Measurements from ENCODE around the gene BCAP31. TPM values are rescaled to one million over a fixed set of nuclear protein-coding genes. Genes with fewer than 3 reads are reported as not detected.

Gene BCAP31
- total and polyA plus RNA-seq, 2 donors (not counting 1 experiment from before 2014, with no cell fraction given): 59.5 to 117 TPM

DNA sequence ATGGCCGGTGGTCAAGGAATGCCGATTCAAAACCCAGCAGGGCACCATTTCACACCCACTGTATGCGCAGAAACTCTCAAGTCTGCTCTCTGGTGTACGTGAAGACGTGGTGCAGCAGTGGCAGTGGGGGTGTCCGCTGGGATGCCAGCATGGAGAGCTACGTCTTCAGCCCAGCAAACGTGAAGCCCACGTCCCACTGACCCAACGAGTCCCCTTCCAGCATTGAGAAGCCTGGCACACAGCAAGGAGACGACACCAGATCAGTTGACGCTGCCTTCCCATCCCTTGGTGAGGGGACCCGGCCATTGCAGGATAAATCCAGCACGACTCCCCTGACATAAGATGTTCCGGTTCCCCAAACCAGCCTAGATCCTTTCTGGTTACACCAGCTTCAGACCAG lies 37.7 kb upstream of the BCAP31 start:
- Mint-ChIP-seq H3K27me3 (no peaks in the 10 kb centered on the region), H3K27ac (no peak overlapping the region), H3K9me3 (ENCODE audit: insufficient read depth) (no peaks in the 10 kb centered on the region), H3K4me3 (no peak overlapping the region), H3K4me1 (peaks cover 23% of the 10 kb centered on the region)
- TF ChIP-seq EZH2 (IDR thresholded peaks at IDR 0.05; ENCODE audit: borderline replicate concordance, insufficient read depth, low read depth, low read length, poor library complexity, severe bottlenecking): no peak
- TF ChIP-seq, protein P1, sequence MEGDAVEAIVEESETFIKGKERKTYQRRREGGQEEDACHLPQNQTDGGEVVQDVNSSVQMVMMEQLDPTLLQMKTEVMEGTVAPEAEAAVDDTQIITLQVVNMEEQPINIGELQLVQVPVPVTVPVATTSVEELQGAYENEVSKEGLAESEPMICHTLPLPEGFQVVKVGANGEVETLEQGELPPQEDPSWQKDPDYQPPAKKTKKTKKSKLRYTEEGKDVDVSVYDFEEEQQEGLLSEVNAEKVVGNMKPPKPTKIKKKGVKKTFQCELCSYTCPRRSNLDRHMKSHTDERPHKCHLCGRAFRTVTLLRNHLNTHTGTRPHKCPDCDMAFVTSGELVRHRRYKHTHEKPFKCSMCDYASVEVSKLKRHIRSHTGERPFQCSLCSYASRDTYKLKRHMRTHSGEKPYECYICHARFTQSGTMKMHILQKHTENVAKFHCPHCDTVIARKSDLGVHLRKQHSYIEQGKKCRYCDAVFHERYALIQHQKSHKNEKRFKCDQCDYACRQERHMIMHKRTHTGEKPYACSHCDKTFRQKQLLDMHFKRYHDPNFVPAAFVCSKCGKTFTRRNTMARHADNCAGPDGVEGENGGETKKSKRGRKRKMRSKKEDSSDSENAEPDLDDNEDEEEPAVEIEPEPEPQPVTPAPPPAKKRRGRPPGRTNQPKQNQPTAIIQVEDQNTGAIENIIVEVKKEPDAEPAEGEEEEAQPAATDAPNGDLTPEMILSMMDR (IDR thresholded peaks at IDR 0.05): no peak
- 90% methylated on average over 10 of the region's 15 CpGs for WGBS (ENCODE audit: insufficient coverage)
- Histone ChIP-seq H3K27me3 (replicated peaks in 1 of 4; ENCODE audit: control extremely low read depth in 1 of 4, control insufficient read depth in 3 of 4, insufficient read depth in 4 of 4, low read length in 3 of 4) (no peaks in the 10 kb centered on the region), H3K9me3 (ENCODE audit: control extremely low read depth in 1 of 3, control insufficient read depth in 2 of 3, insufficient read depth in 1 of 3, low read length in 2 of 3) (no peaks in the 10 kb centered on the region), H3K9ac (ENCODE audit: low read length) (no peak overlapping the region), H2AFZ (ENCODE audit: insufficient read depth, low read depth, low read length, poor library complexity, severe bottlenecking) (no peak overlapping the region), H3K4me3 (ENCODE audit: control extremely low read depth in 1 of 5, extremely low read depth in 1 of 5, insufficient read depth in 1 of 5, low read depth in 2 of 5, low read length in 4 of 5) (no peak overlapping the region), H4K20me1 (ENCODE audit: control insufficient read depth, insufficient read depth, low read length, poor library complexity, severe bottlenecking) (no peaks in the 10 kb centered on the region), H3K4me1 (ENCODE audit: control insufficient read depth in 2 of 2, insufficient read depth in 2 of 2, low read length in 2 of 2) (peaks cover 6 to 31% of the 10 kb centered on the region in 2 donors), H3K4me2 (replicated peaks; ENCODE audit: low read depth, low read length, poor library complexity, severe bottlenecking) (no peak overlapping the region), H3K27ac (ENCODE audit: low read length in 2 of 2) (no peak overlapping the region), H3K79me2 (ENCODE audit: control insufficient read depth, insufficient read depth, low read length) (no peaks in the 10 kb centered on the region), H3K36me3 (replicated peaks in 1 of 2; ENCODE audit: control extremely low read depth in 1 of 2, control insufficient read depth in 1 of 2, extremely low read depth in 1 of 2, insufficient read depth in 2 of 2, low read length in 1 of 2) (no peaks in the 10 kb centered on the region)
- DNase-seq: no peak
- CTCF ChIA-PET: interaction anchor here (0.9 to 3.9 kb wide), 2 partner anchors 25 to 186 kb away, joined by 3 to 35 read pairs; no protein-coding TSS in a partner anchor
- intact Hi-C loops (cut with micrococcal nuclease): no loop called here
- no peak for ATAC-seq (ENCODE audit: low read depth)
- POLR2A ChIA-PET: no interaction called here

DNA sequence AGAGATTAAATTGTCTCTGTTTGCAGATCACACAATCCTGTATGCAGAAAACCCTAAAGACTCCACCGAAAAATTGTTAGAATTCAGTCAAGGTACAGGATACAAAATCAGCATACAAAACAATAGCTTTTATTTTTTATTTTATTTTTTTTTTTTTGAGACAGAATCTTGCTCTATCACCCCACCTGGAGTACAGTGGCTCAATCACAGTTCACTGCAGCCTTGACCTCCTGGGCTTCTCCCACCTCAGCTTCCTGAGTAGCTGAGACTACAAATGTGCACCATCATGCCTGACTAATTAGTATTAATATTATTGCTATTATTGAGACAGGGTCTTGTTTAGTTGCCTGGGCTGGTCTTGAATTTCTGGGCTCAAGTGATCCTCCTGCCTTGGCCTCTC lies 30.9 kb upstream of the BCAP31 start:
- ChIA-PET POLR2A (no interaction called here), CTCF (interaction anchor here (0.6 to 1.6 kb wide), 6 partner anchors 11 to 1225 kb away, joined by 3 to 5 read pairs (median 4); partner anchors contain the start of gene SLC6A8)
- TF ChIP-seq, protein P1 (IDR thresholded peaks at IDR 0.05): no peak
- no peak for TF ChIP-seq EZH2 (IDR thresholded peaks at IDR 0.05; ENCODE audit: borderline replicate concordance, insufficient read depth, low read depth, low read length, poor library complexity, severe bottlenecking)
- H3K4me2 ChIP-seq (replicated peaks; ENCODE audit: low read depth, low read length, poor library complexity, severe bottlenecking): no peak overlapping the region
- no peaks in the 10 kb centered on the region for H4K20me1 ChIP-seq (ENCODE audit: control insufficient read depth, insufficient read depth, low read length, poor library complexity, severe bottlenecking)
- H3K9me3 Mint-ChIP-seq (ENCODE audit: insufficient read depth): no peaks in the 10 kb centered on the region
- H3K4me1 Mint-ChIP-seq: peaks cover 18% of the 10 kb centered on the region
- H2AFZ ChIP-seq (ENCODE audit: insufficient read depth, low read depth, low read length, poor library complexity, severe bottlenecking): no peak overlapping the region
- no peaks in the 10 kb centered on the region for H3K79me2 ChIP-seq (ENCODE audit: control insufficient read depth, insufficient read depth, low read length)
- no peak overlapping the region for H3K4me3 ChIP-seq (ENCODE audit: control extremely low read depth in 1 of 5, extremely low read depth in 1 of 5, insufficient read depth in 1 of 5, low read depth in 2 of 5, low read length in 4 of 5)
- H3K4me1 ChIP-seq (ENCODE audit: control insufficient read depth in 2 of 2, insufficient read depth in 2 of 2, low read length in 2 of 2): peaks cover 9 to 26% of the 10 kb centered on the region in 2 donors
- no peak overlapping the region for H3K4me3 Mint-ChIP-seq
- H3K36me3 ChIP-seq (replicated peaks in 1 of 2; ENCODE audit: control extremely low read depth in 1 of 2, control insufficient read depth in 1 of 2, extremely low read depth in 1 of 2, insufficient read depth in 2 of 2, low read length in 1 of 2): no peaks in the 10 kb centered on the region
- no CpG with 5 or more reads among the region's 1 CpG for WGBS (ENCODE audit: insufficient coverage)
- intact Hi-C loops (cut with micrococcal nuclease): no loop called here
- H3K9ac ChIP-seq (ENCODE audit: low read length): no peak overlapping the region
- ATAC-seq (ENCODE audit: low read depth) (no peak), DNase-seq (no peak)
- H3K27me3 Mint-ChIP-seq: no peaks in the 10 kb centered on the region
- H3K27ac ChIP-seq (ENCODE audit: low read length in 2 of 2): no peak overlapping the region
- no peak overlapping the region for H3K27ac Mint-ChIP-seq
- no peaks in the 10 kb centered on the region for H3K9me3 ChIP-seq (ENCODE audit: control extremely low read depth in 1 of 3, control insufficient read depth in 2 of 3, insufficient read depth in 1 of 3, low read length in 2 of 3)
- H3K27me3 ChIP-seq (replicated peaks in 1 of 4; ENCODE audit: control extremely low read depth in 1 of 4, control insufficient read depth in 3 of 4, insufficient read depth in 4 of 4, low read length in 3 of 4): no peaks in the 10 kb centered on the region
